ENCODE data around the gene ZNF320. TPM values are rescaled to one million over a fixed set of nuclear protein-coding genes. Genes with fewer than 3 reads are reported as not detected.
A peak's percentile ranks its signal among the peaks of the same experiment; 100 is the strongest.
"Not testable (repeated sequence)": the region's sequence is repeated elsewhere in the genome, so short reads cannot be mapped to it uniquely, and the experiment has no call there.

Gene ZNF320
- total RNA-seq, 4 donors from 2014 or later = 2.8 to 23.1 (median 11.5) TPM

- Histone ChIP-seq H3K27me3 (no peaks in the 10 kb centered on the region), H3K4me1 (peaks cover 4 to 51% (median 31%) of the 10 kb centered on the region in 4 donors), H3K4me3 (peak overlapping the region in 1 of 4 donors; percentile 25), H3K36me3 (peaks cover 0 to 3% (median 0%) of the 10 kb centered on the region in 4 donors), H3K9me3 (no peaks in the 10 kb centered on the region), H3K27ac (peak overlapping the region; percentile 77 to 87 (median 86))
- WGBS, 2 donors (ENCODE audit: low coverage in 1 of 2) = 47 to 58% methylated on average over 5 to 12 of the region's 12 CpGs
- DNase-seq = peak; percentile 63
- intact Hi-C loops (cut with DNase I; ENCODE audit: low total_unique reads) (no loop called here), in situ Hi-C loops (cut with MboI; ENCODE audit: low pct_ligation_motif_present in 1 of 4, low pct_unique_long_range_greater_than_20kb in 1 of 4, low sequenced_read_pairs in 3 of 4) (no loop called here)
- TF ChIP-seq CTCF (IDR thresholded peaks at IDR 0.05) = no peak
- peak; percentile 8 for TF ChIP-seq EP300 (IDR thresholded peaks at IDR 0.05; ENCODE audit: low read depth)
- TF ChIP-seq POLR2A (IDR thresholded peaks at IDR 0.05) = peak; percentile 52
- peak in 2 of 3 donors; percentile 60 to 73 for TF ChIP-seq POLR2AphosphoS5 (IDR thresholded peaks at IDR 0.05)
Observed at GRCh38 chr19:52936151-52936953, 38.9 kb upstream of the ZNF320 start.

GRCh38 chr19:52935434-52935833, 38.0 kb upstream of the ZNF320 start:
- WGBS, 2 donors (ENCODE audit: low coverage in 1 of 2) = 41 to 64% methylated on average over 4 to 8 of the region's 8 CpGs
- peak overlapping the region; percentile 77 to 87 (median 86) for H3K27ac ChIP-seq
- in situ Hi-C loops (cut with MboI; ENCODE audit: low pct_ligation_motif_present in 1 of 4, low pct_unique_long_range_greater_than_20kb in 1 of 4, low sequenced_read_pairs in 3 of 4) (no loop called here), intact Hi-C loops (cut with DNase I; ENCODE audit: low total_unique reads) (no loop called here)
- H3K9me3 ChIP-seq = no peaks in the 10 kb centered on the region
- no peaks in the 10 kb centered on the region for H3K27me3 ChIP-seq
- H3K36me3 ChIP-seq = peaks cover 0 to 3% (median 0%) of the 10 kb centered on the region in 4 donors
- peak; percentile 51 for DNase-seq
- peaks cover 0 to 44% (median 26%) of the 10 kb centered on the region in 4 donors for H3K4me1 ChIP-seq
- TF ChIP-seq EP300 (IDR thresholded peaks at IDR 0.05; ENCODE audit: low read depth) (no peak), CTCF (IDR thresholded peaks at IDR 0.05) (no peak), POLR2A (IDR thresholded peaks at IDR 0.05) (no peak), POLR2AphosphoS5 (IDR thresholded peaks at IDR 0.05) (no peak)
- peak overlapping the region in 1 of 4 donors; percentile 25 for H3K4me3 ChIP-seq

DNA sequence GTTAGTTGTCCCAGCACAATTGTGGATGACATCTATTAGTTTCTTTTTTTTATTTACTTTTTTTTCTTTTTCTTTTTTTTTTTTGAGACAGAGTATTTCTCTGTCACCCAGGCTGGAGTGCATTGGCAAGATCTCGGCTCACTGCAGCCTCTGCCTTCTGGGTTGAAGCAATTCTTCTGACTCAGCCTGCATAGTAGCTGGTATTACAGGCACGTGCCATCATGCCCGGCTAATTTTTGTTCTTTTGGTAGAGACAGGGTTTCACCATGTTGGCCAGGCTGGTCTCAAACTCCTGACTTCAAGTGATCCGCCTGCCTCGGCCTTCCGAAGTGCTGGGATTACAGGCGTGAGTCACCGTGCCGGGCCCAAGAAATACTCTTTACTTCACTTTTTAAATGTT, 27.2 kb upstream of the ZNF320 start:
- in situ Hi-C loops (cut with MboI; ENCODE audit: low pct_ligation_motif_present in 1 of 4, low pct_unique_long_range_greater_than_20kb in 1 of 4, low sequenced_read_pairs in 3 of 4) = not testable (repeated sequence)
- WGBS, 2 donors (ENCODE audit: low coverage in 1 of 2) = 85 to 95% methylated on average over 9 of the region's 9 CpGs

GRCh38 chr19:52923778-52924593, 26.6 kb upstream of the ZNF320 start:
- peak overlapping the region; percentile 49 to 88 (median 67) for H3K4me3 ChIP-seq
- intact Hi-C loops (cut with DNase I; ENCODE audit: low total_unique reads) (no loop called here), in situ Hi-C loops (cut with MboI; ENCODE audit: low pct_ligation_motif_present in 1 of 4, low pct_unique_long_range_greater_than_20kb in 1 of 4, low sequenced_read_pairs in 3 of 4) (no loop called here)
- TF ChIP-seq CTCF (IDR thresholded peaks at IDR 0.05) (no peak), POLR2AphosphoS5 (IDR thresholded peaks at IDR 0.05) (no peak), EP300 (IDR thresholded peaks at IDR 0.05; ENCODE audit: low read depth) (no peak), POLR2A (IDR thresholded peaks at IDR 0.05) (peak; percentile 18)
- peaks cover 0 to 14% (median 6%) of the 10 kb centered on the region in 4 donors for H3K36me3 ChIP-seq
- WGBS, 2 donors (ENCODE audit: low coverage in 1 of 2) = 23 to 35% methylated on average over 4 to 18 of the region's 18 CpGs
- DNase-seq = peak; percentile 74
- H3K27ac ChIP-seq = peak overlapping the region; percentile 90 to 97 (median 96)
- H3K4me1 ChIP-seq = peaks cover 8 to 26% (median 13%) of the 10 kb centered on the region in 4 donors
- H3K9me3 ChIP-seq = no peaks in the 10 kb centered on the region
- H3K27me3 ChIP-seq = no peaks in the 10 kb centered on the region

More for the DNA sequence above, 27.2 kb upstream of the ZNF320 start:
- H3K36me3 ChIP-seq = peaks cover 0 to 19% (median 8%) of the 10 kb centered on the region in 4 donors
- H3K9me3 ChIP-seq; H3K27me3 ChIP-seq; H3K4me3 ChIP-seq; DNase-seq; intact Hi-C loops (cut with DNase I; ENCODE audit: low total_unique reads): not testable (repeated sequence)
- H3K4me1 ChIP-seq = peaks cover 8 to 26% (median 13%) of the 10 kb centered on the region in 4 donors
- peak overlapping the region; percentile 90 to 97 (median 96) for H3K27ac ChIP-seq
